H1 (cell line): ENCODE data around the gene PDZD2. TPM values are rescaled to one million over a fixed set of nuclear protein-coding genes. Genes with fewer than 3 reads are reported as not detected.

Source experiments
- CTCF ChIA-PET: fragments of 300-600 bp; sonication (Branson Sonifier 250); formaldehyde crosslinking; loops from one replicate; lab custom pipeline; 2021; ENCODE audit not compliant: partially characterized antibody; lab: Charles Lee
- POLR2A ChIA-PET: fragments of 300-600 bp; sonication (Branson Sonifier 250); formaldehyde crosslinking; loops from one replicate; lab custom pipeline; 2021; ENCODE audit warnings: inconsistent platforms; ENCODE audit not compliant: partially characterized antibody; lab: Charles Lee
- DNase-seq, 2 experiments: peaks; one replicate each; pipeline versions ENCODE4 v3.0.0 to v3.0.0-alpha.2; 2010 to 2022; ENCODE audit warnings: low spot score in 2 of 2, low read depth in 1 of 2, mixed read lengths in 1 of 2
- FAIRE-seq: peaks from 2 replicates; lab custom pipeline; 2011; peaks lifted over from hg19 to GRCh38; lab: Jason Lieb, UNC
- H2AFZ ChIP-seq: 2 replicates; pipeline ENCODE4 v1.8.1; 2012; ENCODE audit warnings: low read length, inconsistent platforms
- H2AK5ac ChIP-seq: 2 replicates; pipeline ENCODE4 v1.6.1; 2013; ENCODE audit warnings: low read depth, low read length
- H2BK120ac ChIP-seq: replicated peaks from 2 replicates; pipeline ENCODE3; 2013; ENCODE audit warnings: low read depth, low read length, inconsistent platforms
- H2BK12ac ChIP-seq: 2 replicates; pipeline ENCODE4 v1.6.1; 2013; ENCODE audit warnings: low read depth, low read length
- H2BK15ac ChIP-seq: 2 replicates; pipeline ENCODE4 v1.6.1; 2013; ENCODE audit warnings: low read length
- H2BK20ac ChIP-seq: 2 replicates; pipeline ENCODE4 v1.6.1; 2013; ENCODE audit warnings: low read length
- H2BK5ac ChIP-seq: 2 replicates; pipeline ENCODE4 v1.6.1; 2013; ENCODE audit warnings: low read depth, low read length
- H3K14ac ChIP-seq: 2 replicates; pipeline ENCODE4 v1.6.1; 2013; ENCODE audit warnings: inconsistent platforms; ENCODE audit not compliant: insufficient read length
- H3K18ac ChIP-seq: 2 replicates; pipeline ENCODE4 v1.6.1; 2013; ENCODE audit warnings: low read length; ENCODE audit errors: extremely low read depth
- H3K23ac ChIP-seq: 2 replicates; pipeline ENCODE4 v1.6.1; 2013; ENCODE audit warnings: inconsistent platforms; ENCODE audit not compliant: insufficient read length
- H3K23me2 ChIP-seq: 2 replicates; pipeline ENCODE4 v1.6.1; 2013; ENCODE audit warnings: low read depth, low read length
- H3K27ac ChIP-seq: 2 replicates; pipeline ENCODE4 v1.6.1; 2011; ENCODE audit warnings: low read depth, low read length, inconsistent platforms
- H3K27me3 ChIP-seq, 4 experiments: replicated peaks in 1 of 4; 1 replicate in 1 of 4; 2 replicates in 3 of 4; pipeline versions ENCODE4 v1.6.1 to v1.8.1; 2011 to 2013; ENCODE audit warnings: low read length in 3 of 4, mild to moderate bottlenecking in 3 of 4, inconsistent platforms in 2 of 4, mixed read lengths in 2 of 4, moderate library complexity in 1 of 4; ENCODE audit not compliant: control insufficient read depth in 3 of 4, insufficient read depth in 3 of 4; ENCODE audit errors: extremely low read depth in 1 of 4
- H3K36me3 ChIP-seq, 4 experiments: 2 replicates each; pipeline versions ENCODE4 v1.6.1 to v1.8.1; 2011 to 2013; ENCODE audit warnings: mild to moderate bottlenecking in 4 of 4, low read length in 3 of 4, moderate library complexity in 2 of 4, control low read depth in 1 of 4, inconsistent platforms in 1 of 4; ENCODE audit not compliant: insufficient read depth in 4 of 4, control insufficient read depth in 2 of 4
- H3K4ac ChIP-seq: replicated peaks from 2 replicates; pipeline ENCODE3; 2013; ENCODE audit warnings: low read length, low read depth, mixed read lengths, inconsistent platforms; ENCODE audit not compliant: insufficient read length
- H3K4me1 ChIP-seq, 4 experiments: replicated peaks in 1 of 4; 1 replicate in 1 of 4; 2 replicates in 3 of 4; pipeline versions ENCODE4 v1.6.1 to v1.8.1; 2011 to 2013; ENCODE audit warnings: low read length in 3 of 4, inconsistent platforms in 2 of 4, mixed read lengths in 1 of 4; ENCODE audit not compliant: insufficient read depth in 4 of 4, control insufficient read depth in 3 of 4
- H3K4me2 ChIP-seq, 2 experiments: 2 replicates each; pipeline versions ENCODE4 v1.6.1 to v1.8.1; 2011 to 2013; ENCODE audit warnings: low read depth in 2 of 2, low read length in 2 of 2, control low read depth in 1 of 2, inconsistent platforms in 1 of 2, mild to moderate bottlenecking in 1 of 2; ENCODE audit not compliant: insufficient read depth in 1 of 2
- H3K4me3 ChIP-seq, 4 experiments: fragments of 200-600, 300-600 bp in 1 of 4; sonication (generic), shearing (Covaris generic), sonication (Bioruptor Twin) in 1 of 4; 2 replicates each; pipeline versions ENCODE4 v1.5.1 to v1.8.1; 2011 to 2016; ENCODE audit warnings: low read length in 4 of 4, low read depth in 3 of 4, control low read depth in 2 of 4, inconsistent platforms in 2 of 4, mild to moderate bottlenecking in 2 of 4, mixed read lengths in 1 of 4, moderate library complexity in 1 of 4; ENCODE audit not compliant: insufficient read depth in 2 of 4; ENCODE audit errors: extremely low read depth in 1 of 4
- H3K56ac ChIP-seq: replicated peaks from 2 replicates; pipeline ENCODE3; 2013; ENCODE audit warnings: low read depth, mild to moderate bottlenecking, mixed read lengths, low read length, inconsistent platforms; ENCODE audit not compliant: insufficient read length
- H3K79me1 ChIP-seq: 2 replicates; pipeline ENCODE4 v1.6.1; 2013; ENCODE audit warnings: low read depth, low read length, control low read depth
- H3K79me2 ChIP-seq, 2 experiments: 2 replicates each; pipeline versions ENCODE4 v1.6.1 to v1.8.1; 2012 to 2013; ENCODE audit warnings: low read length in 2 of 2, mild to moderate bottlenecking in 2 of 2, inconsistent platforms in 1 of 2; ENCODE audit not compliant: insufficient read depth in 2 of 2, control insufficient read depth in 1 of 2
- H3K9ac ChIP-seq, 4 experiments: replicated peaks in 1 of 4; 1 replicate in 1 of 4; 2 replicates in 3 of 4; pipeline versions ENCODE4 v1.6.1 to v1.8.1; 2011 to 2013; ENCODE audit warnings: low read depth in 3 of 4, low read length in 3 of 4, control low read depth in 2 of 4, mild to moderate bottlenecking in 2 of 4, moderate library complexity in 2 of 4, inconsistent platforms in 1 of 4; ENCODE audit errors: extremely low read depth in 1 of 4
- H3K9me3 ChIP-seq, 2 experiments: 2 replicates each; pipeline versions ENCODE4 v1.6.1 to v1.8.1; 2012 to 2013; ENCODE audit warnings: mild to moderate bottlenecking in 2 of 2, moderate library complexity in 2 of 2, control low read depth in 1 of 2, inconsistent platforms in 1 of 2, low read depth in 1 of 2, low read length in 1 of 2, mixed read lengths in 1 of 2; ENCODE audit not compliant: insufficient read depth in 2 of 2
- H4K20me1 ChIP-seq, 2 experiments: replicated peaks in 1 of 2; 2 replicates each; pipeline versions ENCODE3 to v1.8.1; 2011 to 2013; ENCODE audit warnings: inconsistent platforms in 2 of 2, low read length in 2 of 2, mild to moderate bottlenecking in 1 of 2; ENCODE audit not compliant: insufficient read depth in 2 of 2, control insufficient read depth in 1 of 2
- H4K5ac ChIP-seq: 2 replicates; pipeline ENCODE4 v1.6.1; 2013; ENCODE audit warnings: low read length, low read depth, mixed read lengths, inconsistent platforms; ENCODE audit not compliant: insufficient read length
- H4K8ac ChIP-seq: 2 replicates; pipeline ENCODE4 v1.8.0; 2013; ENCODE audit warnings: mild to moderate bottlenecking, moderate library complexity, low read length, inconsistent platforms; ENCODE audit not compliant: insufficient read depth; ENCODE audit errors: extremely low read depth
- H4K91ac ChIP-seq: replicated peaks from 2 replicates; pipeline ENCODE3; 2013; ENCODE audit warnings: low read length, mixed read lengths, inconsistent platforms; ENCODE audit not compliant: insufficient read length
- BACH1 ChIP-seq: IDR thresholded peaks from 2 replicates; pipeline ENCODE4 v1.6.1; 2012; ENCODE audit warnings: low read length, improper control_type of control experiment
- KDM1A ChIP-seq: fragments of 200-600, 300-600 bp; sonication (generic); IDR thresholded peaks from 2 replicates; pipeline ENCODE4 v1.7.1; 2016; ENCODE audit warnings: mild to moderate bottlenecking, low read length, borderline replicate concordance
- NRF1 ChIP-seq: IDR thresholded peaks from 2 replicates; pipeline ENCODE4 v1.6.1; 2011; ENCODE audit warnings: mild to moderate bottlenecking, low read depth, low read length, improper control_type of control experiment
- PHF8 ChIP-seq: fragments of 200-600 bp; sonication (generic); conservative IDR thresholded peaks from 2 replicates; pipeline ENCODE4 v1.7.1; 2012; ENCODE audit warnings: low read depth, mild to moderate bottlenecking, inconsistent platforms, low read length, moderate library complexity
- POLR2AphosphoS5 ChIP-seq: IDR thresholded peaks from 2 replicates; pipeline ENCODE4 v1.6.1; 2011; ENCODE audit warnings: low read depth, low read length
- POU5F1 ChIP-seq: IDR thresholded peaks from 2 replicates; pipeline ENCODE4 v1.6.1; 2011; ENCODE audit warnings: low read depth, mild to moderate bottlenecking, low read length, moderate library complexity
- SP1 ChIP-seq: IDR thresholded peaks from 2 replicates; pipeline ENCODE4 v1.6.1; 2011; ENCODE audit warnings: low read depth, low read length
- SP4 ChIP-seq: IDR thresholded peaks from 2 replicates; pipeline ENCODE4 v1.6.1; 2012; ENCODE audit warnings: low read length, inconsistent platforms
- SUZ12 ChIP-seq: fragments of 200-600 bp; sonication (generic); IDR thresholded peaks from 2 replicates; pipeline ENCODE4 v1.6.1; 2012; ENCODE audit warnings: mild to moderate bottlenecking, inconsistent platforms, low read length, moderate library complexity, mixed read lengths
- TBP ChIP-seq: IDR thresholded peaks from 2 replicates; pipeline ENCODE4 v1.6.1; 2011; ENCODE audit warnings: low read depth, low read length, improper control_type of control experiment
- WGBS, 2 experiments: shearing (Covaris generic) in 1 of 2; methylation state at CpG; one replicate each; pipeline versions ENCODE4 v1.1.6 to v1.1.7; 2013 to 2015; ENCODE audit warnings: low lambda C conversion rate in 2 of 2, mixed read lengths in 2 of 2, inconsistent platforms in 1 of 2, low coverage in 1 of 2, missing lambda C conversion rate in 1 of 2; ENCODE audit not compliant: insufficient replicate concordance in 2 of 2, insufficient coverage in 1 of 2, insufficient read length in 1 of 2; ENCODE audit errors: extremely low coverage in 1 of 2, missing lambda C conversion rate in 1 of 2; 5-methylcytosine and 5-hydroxymethylcytosine counted together
- polyA plus RNA-seq, 7 experiments: library from polyadenylated mRNA; depleted of rRNA in 3 of 7; stranded (reverse) in 5 of 7; unstranded in 2 of 7; fragments of >200 nt in 5 of 7; fragments of 200-250 nt in 2 of 7; gene quantifications; 1 replicate in 5 of 7; 2 replicates in 1 of 7; 4 replicates in 1 of 7; pipeline versions ENCODE4 v1.2.1 to v1.2.3, GENCODE V29; 2011 to 2013; ENCODE audit warnings: missing spikeins in 2 of 7, mixed read lengths in 2 of 7
- total RNA-seq: library from RNA; stranded (reverse); fragmentation: NEBNext Ultra II Directional; extraction: Animal tissue kit (Norgen Biotek cat#: 25700); gene quantifications from 2 replicates; pipeline ENCODE4 v1.2.1, GENCODE V29; 2021

PDZD2 gene
- total and polyA plus RNA-seq, 2 of the 8 experiments (the other 6 are each of a cell fraction or from before 2014, with no cell fraction given): 1.2 to 6.8 TPM

- Histone ChIP-seq H3K4me1 (peaks cover 0 to 5% (median 4%) of the 10 kb centered on the region in 4 experiments; a peak in 5 of 7 replicates), H3K56ac (no peak overlapping the region), H3K79me1 (peaks cover 3% of the 10 kb centered on the region), H3K27me3 (no peaks in the 10 kb centered on the region), H4K8ac (no peak overlapping the region), H3K23ac (no peak overlapping the region), H4K5ac (no peak overlapping the region), H3K79me2 (peaks cover 0 to 52% of the 10 kb centered on the region in 2 experiments; a peak in 2 of 4 replicates), H3K27ac (no peak overlapping the region), H4K91ac (no peak overlapping the region), H3K4me2 (no peak overlapping the region), H3K9me3 (no peaks in the 10 kb centered on the region), H2AK5ac (no peak overlapping the region), H3K18ac (no peak overlapping the region), H2AFZ (no peak overlapping the region), H3K36me3 (peaks cover 12 to 44% (median 19%) of the 10 kb centered on the region in 4 experiments), H2BK20ac (no peak overlapping the region), H2BK5ac (no peak overlapping the region), H3K4ac (no peak overlapping the region), H3K14ac (no peak overlapping the region), H2BK15ac (no peak overlapping the region), H4K20me1 (peaks cover 2 to 11% of the 10 kb centered on the region in 2 experiments), H2BK12ac (no peak overlapping the region), H3K9ac (no peak overlapping the region), H3K23me2 (no peaks in the 10 kb centered on the region), H3K4me3 (no peak overlapping the region), H2BK120ac (no peak overlapping the region)
- FAIRE-seq (no peak), DNase-seq (no peak)
- ChIA-PET CTCF (no interaction called here), POLR2A (interaction anchor here (1.1 kb wide), 1 partner anchor 206 kb away, joined by 3 read pairs; no protein-coding TSS in a partner anchor)
- TF ChIP-seq POLR2AphosphoS5 (no peak), NRF1 (no peak), SP1 (no peak), BACH1 (no peak), SP4 (no peak), PHF8 (no peak), SUZ12 (no peak), POU5F1 (no peak), TBP (no peak), KDM1A (no peak)
- 85% methylated on average over 6 of the region's 6 CpGs; no CpG with 5 or more reads in 1 of the 2 experiments for WGBS, 2 experiments
Observed at GRCh38 chr5:32123889-32124676, 485.2 kb downstream of the PDZD2 start.
